ENCODE measurements around the gene REV1.
"Not testable (repeated sequence)": the region's sequence is repeated elsewhere in the genome, so short reads cannot be mapped to it uniquely, and the experiment has no call there.

- not testable (repeated sequence) for TF ChIP-seq SIX1 (CRISPR knock-in tag; IDR thresholded peaks at IDR 0.05; ENCODE audit: borderline replicate concordance); CTCF (CRISPR knock-in tag; IDR thresholded peaks at IDR 0.05); ZNF747 (CRISPR knock-in tag; IDR thresholded peaks at IDR 0.05; ENCODE audit: borderline replicate concordance); ZNF12 (CRISPR knock-in tag; IDR thresholded peaks at IDR 0.05); MYC (CRISPR knock-in tag; IDR thresholded peaks at IDR 0.05; ENCODE audit: borderline replicate concordance)
Measured at GRCh38 chr2:99368854-99369253, 121.0 kb downstream of the REV1 start.
